A673 (cell line): ENCODE data around the gene KAZN. TPM values are rescaled to one million over a fixed set of nuclear protein-coding genes. Genes with fewer than 3 reads are reported as not detected.

Experiments used
- BruUV-seq: library from RNA; stranded (reverse); fragments of 400-500 nt; replicated peaks from 2 replicates; lab custom pipeline; 2021; lab: Mats Ljungman, UMichigan
- CTCF ChIA-PET: fragments of 300-600 bp; sonication (Branson Sonifier 250); formaldehyde crosslinking; loops from one replicate; lab custom pipeline; 2022; ENCODE audit warnings: antibody characterized with exemption; lab: Charles Lee
- POLR2A ChIA-PET: fragments of 300-600 bp; sonication (Branson Sonifier 250); formaldehyde crosslinking; loops from one replicate; lab custom pipeline; 2022; ENCODE audit warnings: antibody characterized with exemption; ENCODE audit not compliant: low non-redundant PET; lab: Charles Lee
- DNase-seq: peaks from one replicate; pipeline ENCODE4 v3.0.0-alpha.2; 2015; ENCODE audit warnings: low spot score
- H3K27ac ChIP-seq: fragments of 200-600 bp; sonication (generic); 2 replicates; pipeline ENCODE4 v1.5.1; 2016; ENCODE audit warnings: mixed run types, low read depth, mild to moderate bottlenecking, mixed read lengths, antibody characterized with exemption, low read length; ENCODE audit not compliant: poor library complexity, severe bottlenecking
- H3K27me3 ChIP-seq: fragments of 200-600 bp; sonication (generic); replicated peaks from 2 replicates; pipeline ENCODE4 v1.6.1; 2017; ENCODE audit warnings: mixed run types, low read depth, mild to moderate bottlenecking, mixed read lengths, antibody characterized with exemption, low read length; ENCODE audit not compliant: insufficient read depth, poor library complexity
- H3K36me3 ChIP-seq: fragments of 200-600 bp; sonication (generic); 2 replicates; pipeline ENCODE4 v1.6.1; 2016; ENCODE audit warnings: mixed run types, mild to moderate bottlenecking, mixed read lengths, antibody characterized with exemption, low read length; ENCODE audit not compliant: insufficient read depth, poor library complexity, severe bottlenecking
- H3K4me1 ChIP-seq: fragments of 200-600 bp; sonication (generic); 2 replicates; pipeline ENCODE4 v1.6.1; 2017; ENCODE audit warnings: mixed run types, mild to moderate bottlenecking, mixed read lengths, antibody characterized with exemption, low read length; ENCODE audit not compliant: insufficient read depth, poor library complexity, severe bottlenecking
- H3K4me3 ChIP-seq: fragments of 200-600 bp; sonication (generic); 2 replicates; pipeline ENCODE4 v1.5.1; 2016; ENCODE audit warnings: low read depth, mixed run types, mild to moderate bottlenecking, mixed read lengths, low read length; ENCODE audit not compliant: poor library complexity, severe bottlenecking
- H3K9me3 ChIP-seq: fragments of 200-600 bp; sonication (generic); 2 replicates; pipeline ENCODE4 v1.6.1; 2016; ENCODE audit warnings: mixed run types, low read depth, mild to moderate bottlenecking, mixed read lengths, antibody characterized with exemption, low read length; ENCODE audit not compliant: poor library complexity, severe bottlenecking
- EZH2 ChIP-seq: fragments of 200-600 bp; sonication (generic); IDR thresholded peaks from 2 replicates; pipeline ENCODE4 v1.6.1; 2017; ENCODE audit warnings: borderline replicate concordance, low read depth, mild to moderate bottlenecking, mixed read lengths, antibody characterized with exemption, low read length; ENCODE audit not compliant: poor library complexity, severe bottlenecking
- intact Hi-C: fragments of 100-400 bp; cut with micrococcal nuclease; formaldehyde crosslinking; loops from one replicate; pipeline ENCODE4 v1.10.0; 2022; ENCODE audit not compliant: unreplicated experiment
- total RNA-seq: library from RNA; stranded (reverse); gene quantifications from 2 replicates; pipeline ENCODE4 v1.2.3, GENCODE V29; 2021
- TF ChIP-seq, protein P1 (sequence below): fragments of 300-800, 200-600 bp; sonication (generic); conservative IDR thresholded peaks from 2 replicates; pipeline ENCODE4 v1.5.1; 2017; ENCODE audit warnings: low read depth, mild to moderate bottlenecking, antibody characterized with exemption, low read length, moderate library complexity, mixed read lengths

The KAZN gene
- total RNA-seq, 1 experiment from 2014 or later, result 8.0 TPM

DNA sequence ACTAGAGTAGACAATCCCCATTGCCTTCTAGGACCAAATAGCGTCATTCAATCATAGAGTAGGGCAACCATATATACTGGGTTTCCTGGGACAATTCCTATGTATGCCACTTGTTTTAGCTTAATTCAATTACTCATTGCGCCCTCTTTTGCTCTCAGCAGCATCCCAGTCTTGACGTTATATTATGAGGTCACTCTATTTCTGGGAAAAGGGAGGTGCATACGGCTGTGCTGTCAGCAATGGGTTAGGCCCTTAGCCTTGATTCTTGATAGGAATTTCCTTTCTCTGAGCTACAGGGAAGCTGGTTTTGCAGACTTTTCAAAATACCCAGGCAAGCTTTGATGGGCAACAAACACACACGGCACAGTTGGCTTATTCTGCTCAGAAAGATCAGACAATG, 4.4 kb upstream of the KAZN start:
- ChIA-PET CTCF (no interaction called here), POLR2A (no interaction called here)
- intact Hi-C loops, result no loop called here
- H3K27ac ChIP-seq, result no peak overlapping the region
- H3K36me3 ChIP-seq, result no peaks in the 10 kb centered on the region
- no peak for DNase-seq
- no peak overlapping the region for H3K4me3 ChIP-seq
- peaks cover 7% of the 10 kb centered on the region for H3K4me1 ChIP-seq
- peaks cover 5% of the 10 kb centered on the region for H3K27me3 ChIP-seq
- no peaks in the 10 kb centered on the region for H3K9me3 ChIP-seq
- no TSS peak for BruUV-seq
- TF ChIP-seq EZH2, result no peak
- TF ChIP-seq, protein P1, sequence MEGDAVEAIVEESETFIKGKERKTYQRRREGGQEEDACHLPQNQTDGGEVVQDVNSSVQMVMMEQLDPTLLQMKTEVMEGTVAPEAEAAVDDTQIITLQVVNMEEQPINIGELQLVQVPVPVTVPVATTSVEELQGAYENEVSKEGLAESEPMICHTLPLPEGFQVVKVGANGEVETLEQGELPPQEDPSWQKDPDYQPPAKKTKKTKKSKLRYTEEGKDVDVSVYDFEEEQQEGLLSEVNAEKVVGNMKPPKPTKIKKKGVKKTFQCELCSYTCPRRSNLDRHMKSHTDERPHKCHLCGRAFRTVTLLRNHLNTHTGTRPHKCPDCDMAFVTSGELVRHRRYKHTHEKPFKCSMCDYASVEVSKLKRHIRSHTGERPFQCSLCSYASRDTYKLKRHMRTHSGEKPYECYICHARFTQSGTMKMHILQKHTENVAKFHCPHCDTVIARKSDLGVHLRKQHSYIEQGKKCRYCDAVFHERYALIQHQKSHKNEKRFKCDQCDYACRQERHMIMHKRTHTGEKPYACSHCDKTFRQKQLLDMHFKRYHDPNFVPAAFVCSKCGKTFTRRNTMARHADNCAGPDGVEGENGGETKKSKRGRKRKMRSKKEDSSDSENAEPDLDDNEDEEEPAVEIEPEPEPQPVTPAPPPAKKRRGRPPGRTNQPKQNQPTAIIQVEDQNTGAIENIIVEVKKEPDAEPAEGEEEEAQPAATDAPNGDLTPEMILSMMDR, result no peak

DNA sequence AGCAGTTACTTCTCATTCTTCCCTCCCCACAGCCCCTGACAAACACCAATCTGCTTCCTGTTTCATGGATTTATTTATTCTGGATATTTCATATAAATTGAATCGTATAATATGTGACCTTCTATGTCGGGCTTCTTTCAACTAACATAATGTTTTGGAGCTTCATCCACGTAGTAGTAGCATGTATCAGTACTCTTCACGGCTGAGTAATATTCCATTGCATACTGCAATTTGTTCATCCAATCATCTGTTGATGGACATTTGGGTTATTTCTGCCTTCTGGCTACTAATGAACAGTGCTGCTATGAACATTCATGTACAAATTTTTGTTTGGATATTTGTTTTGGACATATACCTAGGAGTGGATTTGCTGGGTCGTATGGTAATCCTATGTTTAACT, 1.9 kb upstream of the KAZN start:
- ChIA-PET POLR2A (no interaction called here), CTCF (no interaction called here)
- H3K36me3 ChIP-seq, result no peaks in the 10 kb centered on the region
- H3K4me3 ChIP-seq, result no peak overlapping the region
- intact Hi-C loops, result no loop called here
- no peak overlapping the region for H3K27ac ChIP-seq
- BruUV-seq, result no TSS peak
- no peak for DNase-seq
- no peaks in the 10 kb centered on the region for H3K9me3 ChIP-seq
- TF ChIP-seq, protein P1, result no peak
- TF ChIP-seq EZH2, result no peak
- H3K27me3 ChIP-seq, result peaks cover 30% of the 10 kb centered on the region
- H3K4me1 ChIP-seq, result peaks cover 14% of the 10 kb centered on the region

DNA sequence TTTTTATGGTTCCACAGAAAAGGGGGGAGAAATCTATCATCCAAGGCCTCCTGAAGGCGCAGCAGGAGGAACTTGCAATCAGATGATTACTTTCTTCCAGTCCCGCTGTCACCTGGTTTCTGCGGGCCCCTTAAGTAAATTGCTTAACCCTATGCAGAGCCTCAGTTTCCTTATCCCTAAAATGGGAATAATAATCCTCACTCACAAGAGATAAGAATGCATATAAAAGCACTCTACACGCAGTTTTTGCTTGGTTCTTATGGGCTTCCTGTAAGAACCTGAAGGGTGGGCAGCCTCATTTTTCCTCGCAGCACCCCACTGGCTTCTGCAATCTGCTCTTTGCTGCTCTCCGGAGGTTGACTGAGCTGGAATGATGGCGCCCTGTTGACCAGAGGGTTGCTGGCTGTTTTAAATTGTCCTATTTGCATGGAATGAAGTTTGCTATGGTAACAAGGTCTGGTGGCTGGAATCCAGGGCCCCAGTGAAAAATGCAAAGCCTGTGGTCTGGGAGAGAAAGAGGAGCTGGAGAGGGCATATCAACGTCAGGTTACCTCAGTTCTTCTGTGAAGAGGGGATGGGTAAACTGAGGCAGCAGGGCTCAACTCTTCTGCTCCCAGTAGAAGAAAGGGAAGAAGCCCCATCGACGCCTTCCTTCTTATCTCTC, 1.0 kb upstream of the KAZN start:
- Histone ChIP-seq H3K4me3 (peak overlapping the region; percentile 57), H3K27me3 (peaks cover 30% of the 10 kb centered on the region), H3K9me3 (no peaks in the 10 kb centered on the region), H3K36me3 (no peaks in the 10 kb centered on the region), H3K4me1 (peaks cover 23% of the 10 kb centered on the region), H3K27ac (no peak overlapping the region)
- no TSS peak for BruUV-seq
- intact Hi-C loops, result no loop called here
- ChIA-PET CTCF (interaction anchor here (0.7 kb wide), 1 partner anchor 634 kb away, joined by 3 read pairs; no protein-coding TSS in a partner anchor), POLR2A (no interaction called here)
- TF ChIP-seq, protein P1, result no peak
- no peak for TF ChIP-seq EZH2
- no peak for DNase-seq
